SW 1271 (cell line): ENCODE measurements around the gene TBC1D9B.

Source experiments
- DNase-seq, 2 experiments: peaks; one replicate each; lab custom pipeline; 2025; lab: John Stamatoyannopoulos, UW

TBC1D9B gene

GRCh38 chr5:179906795-179907555, 722 bp downstream of the TBC1D9B start:
- no peak for DNase-seq

GRCh38 chr5:179906294-179906794, 1.4 kb downstream of the TBC1D9B start:
- DNase-seq = no peak

GRCh38 chr5:179905161-179905560, 2.5 kb downstream of the TBC1D9B start:
- no peak for DNase-seq

GRCh38 chr5:179904463-179905160, 3.1 kb downstream of the TBC1D9B start:
- DNase-seq = no peak

GRCh38 chr5:179902763-179903158, 4.9 kb downstream of the TBC1D9B start:
- DNase-seq = no peak

- no peak for DNase-seq
Measured at GRCh38 chr5:179901915-179902762, 5.6 kb downstream of the TBC1D9B start.

DNA sequence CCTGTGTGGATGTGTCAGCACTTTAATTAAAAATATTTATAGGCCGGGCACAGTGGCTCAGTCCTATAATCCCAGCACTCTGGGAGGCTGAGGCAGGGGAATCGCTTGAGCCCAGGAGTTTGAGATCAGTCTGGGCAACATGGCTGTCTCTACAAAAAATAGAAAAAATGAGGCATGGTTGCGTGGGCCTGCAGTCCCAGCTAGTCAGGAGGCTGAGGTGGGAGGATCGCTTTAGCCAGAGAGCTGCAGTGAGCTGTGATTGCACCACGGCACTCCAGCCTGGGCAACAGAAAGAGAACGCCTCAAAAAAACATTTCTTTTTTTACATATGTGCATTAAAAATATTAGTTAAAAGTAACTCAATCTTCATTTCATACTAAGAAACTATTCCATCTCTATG, 6.2 kb downstream of the TBC1D9B start:
- no peak for DNase-seq

- no peak for DNase-seq
Measured at GRCh38 chr5:179900711-179901110, 7.0 kb downstream of the TBC1D9B start.

DNA sequence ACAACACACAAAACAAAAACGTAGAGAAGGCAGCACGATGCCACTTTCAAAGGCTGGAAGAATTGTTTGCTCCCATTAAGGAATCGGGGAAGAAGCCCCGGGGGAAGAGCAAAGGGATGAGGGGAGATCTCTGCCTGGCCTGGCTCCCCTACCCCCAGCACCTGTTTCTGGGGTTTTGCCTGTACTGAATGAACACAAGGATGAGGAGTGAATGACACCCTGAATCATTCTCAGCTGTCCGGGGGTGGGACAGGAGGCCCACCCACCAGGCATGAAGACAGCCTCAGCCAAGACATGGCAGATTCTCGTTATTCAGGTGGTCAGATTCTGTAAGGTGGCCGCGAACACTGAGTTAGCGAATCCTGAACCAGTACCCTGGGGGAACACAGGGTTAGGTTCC, 7.5 kb downstream of the TBC1D9B start:
- DNase-seq = no peak

DNA sequence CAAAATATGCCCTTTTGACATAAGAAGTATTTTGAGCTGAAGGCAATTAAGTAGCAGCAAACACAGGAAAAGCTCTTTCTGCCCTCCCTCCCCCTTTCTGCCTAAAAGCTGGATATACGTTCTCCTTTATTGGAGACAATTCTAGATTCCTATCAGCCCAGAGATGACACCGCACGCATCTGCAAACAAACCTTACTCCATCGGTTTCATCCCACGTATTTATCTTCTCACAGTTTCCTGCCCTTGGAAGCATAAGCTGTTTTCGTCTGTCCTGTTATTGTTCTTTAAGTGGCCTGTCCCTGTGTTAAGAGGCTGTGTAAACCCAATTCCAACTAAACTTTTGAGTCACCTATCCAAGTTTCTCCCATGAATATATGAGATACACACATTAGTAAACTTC, 11.8 kb downstream of the TBC1D9B start:
- DNase-seq = no peak

DNA sequence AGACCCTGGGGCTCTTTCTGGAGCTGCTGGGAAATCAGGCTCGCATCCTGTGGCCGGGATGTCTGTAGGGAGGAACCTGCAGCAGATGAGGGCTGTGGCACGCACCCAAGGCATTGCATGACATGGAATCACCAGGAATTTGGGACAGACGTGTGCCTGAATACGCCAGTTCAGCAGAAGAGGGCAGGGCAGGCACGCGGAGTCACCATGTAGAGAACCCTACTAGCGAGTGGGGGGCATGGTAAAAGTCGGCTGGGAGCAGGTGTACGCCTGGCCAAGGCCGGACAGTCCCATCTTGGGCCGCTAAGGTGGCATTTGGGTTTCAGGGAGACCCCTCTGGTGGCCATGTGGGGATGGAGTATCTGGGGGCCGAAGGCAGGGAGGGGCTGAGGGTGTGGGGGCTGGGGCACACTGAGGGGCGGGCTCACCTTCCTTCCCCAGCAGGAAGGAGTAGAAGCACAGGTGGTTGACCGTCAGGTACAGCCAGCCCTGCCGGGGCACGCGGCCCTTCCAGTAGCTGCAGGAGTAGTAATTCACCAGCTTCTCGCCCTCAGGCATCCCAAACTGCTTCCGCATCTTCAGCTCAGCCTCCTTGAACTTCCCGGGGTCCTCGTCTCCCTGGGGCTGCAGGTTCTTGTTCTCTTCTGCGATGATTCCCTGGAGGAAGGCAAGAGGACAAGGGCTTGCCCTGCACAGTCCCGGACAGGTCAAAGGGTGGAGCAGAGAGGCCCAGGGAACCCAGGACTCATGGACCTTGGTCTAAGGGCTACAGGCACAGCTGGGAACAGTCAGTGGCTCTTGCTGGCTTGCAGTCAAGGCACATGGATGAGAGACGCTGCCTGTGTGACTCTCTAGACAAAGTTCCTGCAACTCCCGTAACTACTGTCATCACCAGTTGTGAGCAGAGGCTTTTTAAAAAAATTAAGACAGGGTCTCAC, 13.5 kb downstream of the TBC1D9B start:
- no peak for DNase-seq

DNA sequence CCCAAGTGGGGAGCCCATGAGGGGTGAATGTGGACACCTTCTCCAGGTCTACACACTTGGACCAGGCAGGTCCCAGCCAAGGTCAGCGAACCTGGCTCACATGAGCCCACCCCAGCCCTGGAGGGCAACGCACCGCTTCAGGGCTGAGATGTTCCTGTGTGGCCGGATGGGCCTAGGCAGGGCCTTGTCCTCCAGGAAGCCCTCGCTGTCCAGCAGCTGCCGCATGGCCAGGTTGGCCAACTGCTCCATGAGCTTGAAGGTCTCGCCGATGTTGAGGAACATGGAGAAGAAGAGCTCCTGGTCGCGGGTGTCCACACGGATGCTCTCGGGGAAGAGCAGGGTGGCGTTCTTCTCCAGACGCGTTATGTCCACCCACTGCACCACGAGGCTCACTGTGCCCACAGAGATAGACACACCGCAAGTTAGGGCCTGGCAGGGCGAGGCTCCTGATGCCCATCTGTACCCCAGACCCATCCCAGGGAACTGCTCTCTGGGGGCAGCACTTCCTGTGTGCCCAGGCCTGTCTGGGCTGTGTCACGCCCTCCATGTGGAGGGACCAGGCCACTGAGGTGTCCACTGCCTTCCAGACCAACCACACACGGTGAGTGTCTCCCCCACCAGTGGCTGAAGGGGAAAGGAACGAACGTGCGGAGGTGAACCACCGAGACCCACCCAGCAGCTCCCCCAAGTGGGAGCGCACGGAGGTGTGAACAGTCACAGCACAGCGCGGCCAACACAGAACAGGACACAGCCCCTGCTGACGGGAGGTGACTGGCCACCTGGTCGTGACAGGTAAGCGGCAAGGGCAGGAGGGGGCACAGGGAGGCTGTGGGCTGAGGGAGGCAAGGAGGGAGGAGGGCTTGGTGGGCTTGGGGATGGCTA, 14.4 kb downstream of the TBC1D9B start:
- no peak for DNase-seq

GRCh38 chr5:179892255-179892654, 15.4 kb downstream of the TBC1D9B start:
- no peak for DNase-seq

DNA sequence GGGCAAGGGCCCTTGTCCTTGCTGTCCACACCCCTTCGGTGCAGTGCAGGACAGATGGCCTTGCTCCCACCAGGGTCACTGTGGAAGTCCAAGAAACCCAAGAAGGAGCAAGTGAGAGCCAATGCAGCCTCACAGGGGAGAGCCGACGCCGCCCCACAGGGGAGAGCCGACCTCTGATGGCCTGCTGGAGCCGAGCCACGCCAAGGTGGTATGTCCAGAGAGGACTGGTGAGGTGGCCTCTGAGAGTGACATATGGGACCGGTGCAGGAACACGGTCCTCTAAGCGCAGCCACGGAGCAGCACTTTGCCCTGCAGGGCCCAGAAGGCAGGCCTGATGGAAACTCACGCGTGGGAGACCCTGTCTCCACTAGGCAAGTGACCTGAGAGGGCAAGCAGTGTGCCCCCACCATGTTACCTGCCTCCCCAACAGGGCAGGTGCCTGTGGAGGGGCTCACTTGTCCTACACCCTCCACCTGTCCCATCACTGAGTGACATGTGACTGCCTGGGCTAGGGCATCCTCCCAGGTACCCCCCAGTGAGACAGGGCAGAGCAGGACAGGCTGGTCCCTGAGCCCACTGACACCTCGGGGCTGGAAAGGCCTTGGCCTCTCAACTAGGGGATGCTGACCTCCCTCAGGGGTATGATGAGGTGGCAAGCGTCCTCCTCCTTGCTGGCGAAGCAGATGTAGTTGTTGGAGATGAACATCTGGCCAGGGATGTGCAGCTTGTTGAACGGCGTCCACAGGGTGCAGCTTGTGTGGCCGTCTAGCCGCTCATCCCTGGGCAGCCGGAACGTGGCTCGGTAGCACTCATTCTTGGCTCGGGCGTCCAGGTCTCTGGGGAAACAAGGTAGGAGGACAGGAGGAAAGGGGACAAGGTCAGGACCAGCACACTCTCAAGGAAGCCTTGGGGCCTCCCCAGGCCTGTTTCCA, 16.7 kb downstream of the TBC1D9B start:
- DNase-seq = no peak

DNA sequence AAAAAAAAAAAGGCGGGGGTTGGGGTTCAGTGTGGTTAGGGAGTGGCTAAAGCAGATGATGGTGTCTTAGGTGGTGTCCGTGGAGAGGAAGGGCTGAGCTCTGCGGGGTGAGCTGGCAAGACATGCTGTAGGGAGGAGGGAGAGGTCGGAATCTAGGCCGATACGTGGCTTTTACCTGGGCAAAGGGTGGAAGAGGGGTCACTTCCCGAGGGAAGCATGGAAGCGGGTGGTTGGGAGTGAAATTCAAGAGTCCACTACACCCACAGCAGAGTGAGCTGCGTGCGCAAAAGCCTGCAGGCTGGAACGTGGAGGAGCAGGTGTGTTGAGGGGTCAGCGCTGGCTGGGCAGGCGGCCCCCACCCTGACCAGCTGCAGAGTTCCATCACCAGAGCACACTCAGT, 17.8 kb downstream of the TBC1D9B start:
- DNase-seq = no peak

GRCh38 chr5:179887802-179888201, 19.9 kb downstream of the TBC1D9B start:
- no peak for DNase-seq

- DNase-seq = no peak
Measured at GRCh38 chr5:179887095-179887494, 20.6 kb downstream of the TBC1D9B start.

GRCh38 chr5:179886190-179886911, 21.3 kb downstream of the TBC1D9B start:
- DNase-seq = no peak
